Hematopoietic multipotent progenitor cell treated with erythropoietin and hydrocortisone succinate and interleukin-3 and kit ligand, for 8 days (in vitro differentiated cells): ENCODE results near the gene SHROOM3.

Source experiments
- DNase-seq: peaks from one replicate; pipeline ENCODE4 v3.0.0-alpha.2; 2015

SHROOM3 gene

DNA sequence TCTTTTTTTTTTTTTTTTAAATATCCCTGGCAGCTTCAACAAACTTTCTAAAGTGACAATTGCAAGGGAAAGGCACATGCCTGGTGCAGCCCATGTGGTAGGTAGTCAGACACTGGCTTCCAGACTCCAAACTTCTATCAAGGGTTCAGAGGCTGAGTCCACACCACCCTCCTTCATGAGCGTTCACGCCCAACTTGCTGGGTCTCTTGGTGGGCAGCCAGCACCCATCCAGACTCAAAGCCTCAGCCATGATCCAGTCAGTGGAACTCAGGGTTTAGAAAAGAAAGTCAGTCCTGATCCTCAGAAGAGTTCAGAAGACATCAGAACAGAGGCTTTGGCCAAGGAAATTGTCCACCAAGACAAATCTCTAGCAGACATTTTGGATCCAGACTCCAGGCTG lies 321.4 kb downstream of the SHROOM3 start:
- DNase-seq = no peak

DNA sequence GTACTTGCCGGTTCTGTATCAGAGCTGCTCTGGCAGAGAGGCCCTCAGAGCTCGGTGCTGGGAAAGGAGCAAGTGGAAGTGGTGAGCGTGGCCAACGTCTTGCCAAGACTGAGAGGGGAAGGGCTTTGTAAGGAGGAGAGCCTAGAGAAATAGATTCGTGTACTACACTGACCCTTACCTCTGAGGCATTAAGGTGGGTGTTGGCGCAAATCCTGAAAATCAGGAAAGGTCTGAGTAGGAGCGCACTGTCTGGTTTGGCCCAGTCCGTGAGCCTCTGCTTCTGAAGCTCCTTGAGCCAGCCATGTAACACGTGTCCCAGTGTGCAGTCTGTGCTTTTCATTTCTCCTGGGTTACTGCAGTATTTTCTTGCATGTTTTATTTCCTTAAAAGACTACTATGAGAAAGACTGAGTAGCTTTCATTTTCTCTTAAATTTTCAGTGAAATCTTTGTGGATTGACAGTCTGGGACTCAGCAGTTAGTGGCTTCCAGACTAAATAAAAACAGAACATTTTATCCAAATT lies 322.4 kb downstream of the SHROOM3 start:
- no peak for DNase-seq

GRCh38 chr4:76758290-76758882 lies 323.4 kb downstream of the SHROOM3 start:
- peak; percentile 41 for DNase-seq

DNA sequence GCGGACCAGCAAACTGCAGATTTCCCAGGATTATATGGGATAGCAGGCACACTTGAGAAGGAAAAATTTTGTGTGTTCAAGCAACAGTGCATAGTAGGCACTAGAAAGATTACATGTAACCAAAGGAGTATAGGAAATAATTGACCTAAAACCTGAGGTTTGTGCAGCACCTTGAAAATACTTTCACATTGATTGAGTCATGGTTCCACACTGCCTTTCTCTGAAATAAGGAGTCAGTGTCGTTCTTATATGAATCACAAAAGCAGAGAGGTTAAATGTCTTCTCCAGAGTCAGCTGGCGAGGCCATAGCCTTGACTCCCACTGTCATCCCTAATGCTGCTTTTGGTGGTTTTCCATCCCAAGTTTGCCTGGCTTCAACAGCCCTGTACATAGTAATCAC lies 324.0 kb downstream of the SHROOM3 start:
- no peak for DNase-seq

DNA sequence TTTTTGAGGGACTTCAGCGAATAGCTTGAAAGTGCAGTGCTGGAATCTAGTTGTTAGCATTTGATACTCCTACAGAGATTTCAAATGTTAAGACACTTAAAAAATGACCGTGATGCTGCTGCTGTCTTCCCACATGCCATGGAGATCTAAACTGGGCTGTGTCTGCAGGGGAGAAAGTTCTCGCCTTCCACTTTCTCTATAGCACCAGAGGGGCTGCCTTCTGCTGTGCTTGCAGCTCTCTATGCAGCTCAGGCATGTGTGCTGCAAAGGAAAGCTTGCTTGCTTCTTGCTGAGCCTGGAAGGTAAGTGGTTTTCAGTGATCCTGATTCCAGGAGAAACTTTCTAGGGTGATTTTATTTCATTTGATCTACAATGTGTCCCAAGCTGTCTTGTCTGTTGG lies 325.2 kb downstream of the SHROOM3 start:
- no peak for DNase-seq

DNA sequence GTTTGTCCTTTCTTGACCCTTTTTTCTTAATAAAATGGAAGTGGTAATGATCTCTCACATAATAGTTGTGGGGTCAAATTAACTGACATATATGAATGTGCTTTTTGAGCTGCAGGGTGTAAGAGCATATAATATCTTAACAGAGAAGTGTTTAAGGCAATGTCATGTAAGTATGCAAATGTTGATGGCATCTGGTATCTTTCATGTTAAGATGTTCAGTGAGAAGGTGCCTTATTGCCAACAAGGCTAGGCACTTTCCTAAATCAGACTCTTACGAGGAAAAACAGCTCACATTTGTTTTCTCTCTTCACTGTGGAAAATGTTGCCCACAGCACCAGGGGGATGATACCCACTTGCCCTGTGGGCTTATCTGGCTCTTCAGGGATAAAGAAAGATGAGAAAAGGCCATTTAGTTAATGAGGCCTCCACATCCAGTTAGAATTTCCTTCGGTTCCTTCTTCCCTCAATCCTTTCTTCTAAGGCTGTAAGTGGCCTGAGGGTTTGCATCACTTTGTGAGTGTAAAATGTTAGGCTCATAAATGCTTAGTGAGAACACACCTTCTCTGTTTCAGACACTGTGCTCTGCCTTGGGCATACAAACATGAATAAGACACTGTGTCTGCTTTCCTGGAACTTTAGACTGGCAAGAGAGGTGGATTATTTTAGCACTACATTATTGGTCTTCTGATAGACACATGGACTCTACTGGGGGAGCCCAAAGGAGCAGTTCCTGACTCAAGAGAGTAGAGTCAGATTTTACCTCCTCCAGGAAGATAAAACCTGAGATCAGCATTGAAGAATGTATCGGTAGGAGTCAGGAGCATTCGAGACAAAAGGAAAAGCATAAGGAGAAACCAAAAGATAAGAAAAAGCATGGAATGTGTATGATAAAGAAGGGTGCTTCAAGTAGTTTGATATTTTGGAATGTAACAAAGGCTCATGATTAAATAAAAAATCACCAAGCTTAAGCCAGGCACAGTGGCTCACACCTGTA lies 327.4 kb downstream of the SHROOM3 start:
- no peak for DNase-seq

DNA sequence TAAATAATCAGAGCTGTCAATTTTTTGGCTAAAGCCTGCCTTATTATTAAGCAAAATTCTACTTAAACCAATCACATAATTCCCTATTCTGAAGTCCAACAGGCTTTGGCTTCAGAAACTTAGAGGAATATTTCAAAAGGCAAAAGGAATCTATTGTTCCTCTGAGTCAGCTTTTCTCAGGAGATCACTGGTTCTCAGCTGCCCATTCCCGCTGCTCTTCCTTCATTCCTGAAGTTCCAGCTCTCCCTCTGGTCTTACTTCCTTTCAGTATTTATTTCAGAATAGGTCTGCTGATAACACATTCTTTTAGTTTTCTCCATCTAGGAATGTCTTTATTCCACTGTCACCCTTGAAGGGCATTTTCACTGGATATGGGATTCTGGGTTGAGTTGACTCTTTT lies 329.2 kb downstream of the SHROOM3 start:
- no peak for DNase-seq

- DNase-seq = no peak
Measured at GRCh38 chr4:76765473-76766183, 330.6 kb downstream of the SHROOM3 start.

GRCh38 chr4:76767983-76768382 lies 333.0 kb downstream of the SHROOM3 start:
- DNase-seq = no peak

DNA sequence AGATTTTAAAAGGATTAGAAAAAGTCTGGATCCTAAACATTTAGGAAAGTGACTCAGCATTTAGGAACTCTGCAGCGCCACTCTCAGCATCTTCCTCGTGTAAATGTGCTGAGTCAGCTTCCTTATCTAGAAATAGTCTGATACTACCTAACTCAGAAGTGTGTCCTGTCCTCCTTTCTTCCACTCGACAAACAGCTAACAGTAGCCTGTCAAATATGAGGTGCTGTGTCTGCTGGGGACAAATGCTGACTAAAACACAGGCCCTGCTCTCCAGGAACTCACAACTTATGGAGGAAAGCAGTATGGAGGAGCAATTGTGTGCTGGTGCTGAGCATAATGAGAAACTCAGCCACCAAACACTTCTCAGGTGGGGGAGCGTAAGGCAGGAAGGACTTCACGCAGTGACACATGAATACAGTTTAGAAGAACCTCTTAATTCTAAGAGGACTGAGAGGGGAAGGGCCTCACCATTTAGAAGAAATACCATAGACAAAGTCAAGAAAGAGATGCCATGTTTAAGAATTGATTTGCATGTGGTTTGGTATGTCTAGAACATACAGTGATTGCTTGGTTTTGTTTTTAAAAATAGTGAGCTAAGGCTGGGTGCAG lies 337.6 kb downstream of the SHROOM3 start:
- peak; percentile 3 for DNase-seq

DNA sequence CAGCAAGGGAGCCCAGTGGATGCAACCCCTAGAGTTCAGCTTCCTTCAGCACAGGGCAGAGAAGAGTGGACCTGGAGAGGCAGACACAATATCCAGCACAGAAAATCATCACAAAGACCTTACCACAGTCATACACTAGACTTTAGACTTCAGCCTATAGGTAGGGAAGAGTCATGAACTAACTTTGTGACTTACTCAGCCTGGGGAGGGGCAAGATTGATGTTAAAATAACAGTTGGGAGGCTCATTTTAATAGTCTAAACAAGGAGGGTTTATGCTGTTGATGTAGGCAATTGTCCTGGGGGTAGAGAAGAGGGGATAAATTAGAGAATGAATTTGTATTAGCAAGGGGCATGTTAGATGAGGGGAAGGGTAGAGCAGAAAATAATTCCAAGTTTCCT lies 338.7 kb downstream of the SHROOM3 start:
- DNase-seq = no peak

GRCh38 chr4:76779740-76780459 lies 344.9 kb downstream of the SHROOM3 start:
- no peak for DNase-seq

GRCh38 chr4:76780781-76781697 lies 346.0 kb downstream of the SHROOM3 start:
- DNase-seq = no peak

DNA sequence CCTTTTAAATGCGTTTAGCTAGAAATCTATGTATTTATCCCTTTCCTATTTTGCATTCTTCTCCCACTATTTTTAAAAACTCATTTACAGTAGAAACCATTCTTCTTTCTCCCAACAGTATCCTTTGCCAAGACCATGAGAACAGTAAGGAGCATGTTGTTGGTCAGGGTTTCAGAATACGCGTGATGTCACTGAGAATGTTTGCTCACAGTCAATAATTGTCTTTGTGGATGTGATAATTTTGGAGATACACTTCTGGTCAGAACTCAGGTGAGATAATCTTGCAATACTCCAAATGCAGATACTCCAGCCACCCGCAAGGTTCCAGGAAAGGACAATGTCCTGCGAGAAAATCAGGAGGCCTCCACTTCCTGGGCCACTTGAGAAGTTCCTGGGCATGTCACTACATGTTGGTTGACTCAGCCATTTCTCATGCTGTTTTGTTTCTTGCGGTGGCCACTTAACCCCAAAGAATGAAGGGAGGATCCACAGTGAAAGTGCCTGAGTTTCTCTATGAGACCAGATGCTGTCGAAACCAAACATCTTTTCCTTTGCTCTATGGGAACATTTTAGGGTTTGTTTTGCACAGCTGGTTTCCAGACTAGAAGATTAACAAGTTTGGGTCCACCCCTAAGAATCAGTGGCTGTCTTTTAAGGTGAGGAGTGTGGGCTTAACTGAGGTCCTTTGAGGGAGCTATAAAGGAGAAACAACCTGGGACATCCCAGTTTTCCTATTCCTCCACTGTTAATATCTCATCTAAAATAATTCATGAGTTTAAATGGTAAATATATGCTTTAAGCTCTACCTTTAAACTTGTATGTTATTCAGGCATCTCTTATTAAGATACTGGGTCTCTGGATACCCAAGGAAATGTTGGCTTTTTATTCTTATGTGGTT lies 346.9 kb downstream of the SHROOM3 start:
- DNase-seq = no peak

GRCh38 chr4:76782837-76783236 lies 347.8 kb downstream of the SHROOM3 start:
- no peak for DNase-seq

DNA sequence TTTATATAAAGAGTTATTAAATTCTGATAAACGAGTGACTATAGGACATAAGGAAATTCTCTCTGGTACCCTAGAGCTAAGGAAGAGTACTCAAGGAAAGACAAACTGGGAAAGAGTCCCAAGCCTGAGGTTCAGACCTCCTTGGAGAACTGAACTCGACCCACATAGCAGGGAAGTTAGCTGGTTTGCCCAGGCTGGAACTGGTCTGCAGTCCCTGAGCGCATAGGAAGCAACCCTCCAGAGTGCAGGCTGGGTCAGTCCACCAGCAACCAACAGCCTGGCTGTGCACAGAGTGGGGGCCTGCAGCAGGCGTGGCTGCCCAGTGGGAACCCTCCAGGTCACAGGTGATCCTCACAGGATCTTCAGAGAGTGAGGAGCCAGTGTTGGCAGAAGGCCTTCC lies 348.8 kb downstream of the SHROOM3 start:
- no peak for DNase-seq

DNA sequence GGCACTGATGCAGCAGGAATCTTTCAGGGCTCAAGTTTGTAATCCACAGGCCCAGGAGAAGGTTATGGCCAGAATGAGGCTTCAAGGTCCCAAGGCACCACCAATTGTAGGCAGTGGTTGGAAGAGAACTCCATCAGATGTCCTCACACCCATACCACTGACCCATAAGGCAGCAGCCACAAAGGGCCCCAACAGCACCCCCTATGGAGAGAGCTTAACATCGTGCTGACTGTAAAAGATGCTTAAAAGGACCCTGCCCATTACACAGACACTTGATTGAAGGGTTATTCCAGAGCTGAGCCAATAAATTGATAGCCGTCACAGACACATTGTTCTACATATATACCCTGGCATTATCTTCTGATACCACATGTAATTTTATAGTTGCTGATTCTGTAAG lies 349.2 kb downstream of the SHROOM3 start:
- peak; percentile 4 for DNase-seq

GRCh38 chr4:76787898-76788297 lies 352.9 kb downstream of the SHROOM3 start:
- DNase-seq = no peak

DNA sequence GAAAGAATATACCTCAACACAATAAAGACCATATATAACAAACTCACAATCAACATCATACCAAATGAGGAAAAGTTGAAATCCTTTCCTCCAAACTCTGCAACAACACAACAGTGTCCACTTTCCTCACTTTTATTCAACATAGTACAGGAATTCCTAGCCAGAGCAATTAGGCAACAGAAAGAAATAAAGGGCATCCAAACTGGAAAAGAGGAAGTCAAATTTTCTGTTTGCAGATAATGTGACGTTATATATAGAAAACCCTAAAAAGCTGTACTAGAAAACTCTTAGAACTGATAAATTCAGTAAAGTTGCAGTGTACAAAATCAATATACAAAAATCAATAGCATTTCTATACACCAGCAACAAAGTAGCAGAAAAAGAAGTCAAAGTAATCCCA lies 355.3 kb downstream of the SHROOM3 start:
- DNase-seq = no peak

DNA sequence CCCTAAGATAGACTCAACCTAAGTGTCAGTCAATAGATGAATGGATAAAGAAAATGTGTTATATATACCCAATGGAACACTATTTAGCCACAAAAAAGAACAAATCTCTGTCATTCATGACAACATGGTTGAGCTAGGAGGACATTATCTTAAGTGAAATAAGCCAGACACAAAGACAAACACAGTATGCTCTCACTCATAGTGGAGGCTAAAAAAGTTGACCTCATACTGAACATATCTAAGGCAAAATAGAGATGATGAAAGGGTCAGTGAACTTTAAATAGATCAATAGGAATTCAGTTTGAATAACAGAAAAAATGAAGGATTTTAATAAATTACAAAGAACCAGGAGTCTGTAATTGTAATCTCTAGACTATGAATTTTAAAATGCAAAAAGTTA lies 356.4 kb downstream of the SHROOM3 start:
- no peak for DNase-seq
